ENCODE measurements around the gene HPS1. TPM values are rescaled to one million over a fixed set of nuclear protein-coding genes. Genes with fewer than 3 reads are reported as not detected.
A peak's percentile ranks its signal among the peaks of the same experiment; 100 is the strongest.

HPS1 gene
- total RNA-seq, 4 donors from 2014 or later: 26.3 to 40.6 (median 27.9) TPM

GRCh38 chr10:98391578-98391991 is 55.1 kb downstream of the HPS1 start:
- no peak for DNase-seq
- 38 to 41% methylated on average over 1 to 2 of the region's 8 CpGs for WGBS, 2 donors
- Histone ChIP-seq H3K36me3 (peaks cover 0 to 21% (median 0%) of the 10 kb centered on the region in 3 donors), H3K9me3 (no peaks in the 10 kb centered on the region), H3K4me3 (no peak overlapping the region), H3K27ac (peak overlapping the region in 2 of 4 donors; percentile 7 to 36), H3K4me1 (peaks cover 0 to 31% (median 16%) of the 10 kb centered on the region in 3 donors), H3K27me3 (peaks cover 0 to 4% (median 0%) of the 10 kb centered on the region in 4 donors)
- intact Hi-C loops (cut with DNase I): no loop called here
- TF ChIP-seq CTCF (IDR thresholded peaks at IDR 0.05): no peak
- TF ChIP-seq POLR2A (IDR thresholded peaks at IDR 0.05): no peak

- 66 to 71% methylated on average over 6 to 7 of the region's 7 CpGs for WGBS, 2 donors
- Histone ChIP-seq H3K36me3 (peaks cover 0 to 16% (median 0%) of the 10 kb centered on the region in 3 donors), H3K4me1 (peaks cover 0 to 31% (median 16%) of the 10 kb centered on the region in 3 donors), H3K9me3 (no peaks in the 10 kb centered on the region), H3K27ac (peak overlapping the region in 1 of 4 donors; percentile 36), H3K27me3 (peaks cover 0 to 4% (median 0%) of the 10 kb centered on the region in 4 donors), H3K4me3 (no peak overlapping the region)
- no peak for DNase-seq
- intact Hi-C loops (cut with DNase I): no loop called here
- no peak for TF ChIP-seq POLR2A (IDR thresholded peaks at IDR 0.05)
- TF ChIP-seq CTCF (IDR thresholded peaks at IDR 0.05): no peak
Observed at GRCh38 chr10:98391065-98391464, 55.7 kb downstream of the HPS1 start.

GRCh38 chr10:98390406-98390805 is 56.3 kb downstream of the HPS1 start:
- intact Hi-C loops (cut with DNase I): no loop called here
- H3K4me3 ChIP-seq: no peak overlapping the region
- H3K9me3 ChIP-seq: no peaks in the 10 kb centered on the region
- no peak overlapping the region for H3K27ac ChIP-seq
- WGBS, 2 donors: 100% methylated on average over 1 of the region's 4 CpGs; no CpG with 5 or more reads in 1 of the 2 donors
- peaks cover 0 to 31% (median 16%) of the 10 kb centered on the region in 3 donors for H3K4me1 ChIP-seq
- TF ChIP-seq CTCF (IDR thresholded peaks at IDR 0.05) (no peak), POLR2A (IDR thresholded peaks at IDR 0.05) (no peak)
- H3K27me3 ChIP-seq: peaks cover 0 to 4% (median 0%) of the 10 kb centered on the region in 4 donors
- no peak for DNase-seq
- H3K36me3 ChIP-seq: peaks cover 0 to 12% (median 0%) of the 10 kb centered on the region in 3 donors

GRCh38 chr10:98389398-98389797 is 57.3 kb downstream of the HPS1 start:
- no peaks in the 10 kb centered on the region for H3K9me3 ChIP-seq
- no peak overlapping the region for H3K27ac ChIP-seq
- 69 to 82% methylated on average over 6 of the region's 6 CpGs for WGBS, 2 donors
- H3K4me1 ChIP-seq: peaks cover 0 to 27% (median 16%) of the 10 kb centered on the region in 3 donors
- no peak overlapping the region for H3K4me3 ChIP-seq
- H3K27me3 ChIP-seq: peaks cover 0 to 4% (median 0%) of the 10 kb centered on the region in 4 donors
- DNase-seq: no peak
- peaks cover 0 to 15% (median 0%) of the 10 kb centered on the region in 3 donors for H3K36me3 ChIP-seq
- no peak for TF ChIP-seq CTCF (IDR thresholded peaks at IDR 0.05)
- TF ChIP-seq POLR2A (IDR thresholded peaks at IDR 0.05): no peak
- intact Hi-C loops (cut with DNase I): no loop called here

GRCh38 chr10:98388101-98388655 is 58.6 kb downstream of the HPS1 start:
- no peak overlapping the region for H3K4me3 ChIP-seq
- no peaks in the 10 kb centered on the region for H3K27me3 ChIP-seq
- H3K4me1 ChIP-seq: peaks cover 0 to 20% (median 16%) of the 10 kb centered on the region in 3 donors
- intact Hi-C loops (cut with DNase I): no loop called here
- H3K36me3 ChIP-seq: peaks cover 0 to 19% (median 0%) of the 10 kb centered on the region in 3 donors
- TF ChIP-seq POLR2A (IDR thresholded peaks at IDR 0.05) (no peak), CTCF (IDR thresholded peaks at IDR 0.05) (no peak)
- no peak for DNase-seq
- WGBS, 2 donors: 95 to 97% methylated on average over 6 to 7 of the region's 13 CpGs
- no peak overlapping the region for H3K27ac ChIP-seq
- no peaks in the 10 kb centered on the region for H3K9me3 ChIP-seq

Measured in esophagus squamous epithelium (tissue), 5 donors.